Muscle layer of duodenum (tissue), 2 donors: ENCODE results near the gene S1PR1.
A peak's percentile ranks its signal among the peaks of the same experiment; 100 is the strongest.

Experiments used
- H3K27ac ChIP-seq: one replicate; pipeline ENCODE4 v1.7.0; 2013; ENCODE audit warnings: mild to moderate bottlenecking, low read length
- H3K27me3 ChIP-seq: one replicate; pipeline ENCODE4 v1.7.0; 2013; ENCODE audit warnings: low read depth, mild to moderate bottlenecking, control low read depth, low read length
- H3K36me3 ChIP-seq, 2 donors: one replicate each; pipeline ENCODE4 v1.7.0; 2013; ENCODE audit warnings: low read length in 2 of 2, control low read depth in 1 of 2, mild to moderate bottlenecking in 1 of 2; ENCODE audit not compliant: insufficient read depth in 2 of 2, control insufficient read depth in 1 of 2
- H3K4me1 ChIP-seq, 2 donors: one replicate each; pipeline ENCODE4 v1.7.0; 2013; ENCODE audit warnings: low read length in 2 of 2, mild to moderate bottlenecking in 2 of 2, control low read depth in 1 of 2, moderate library complexity in 1 of 2; ENCODE audit not compliant: insufficient read depth in 2 of 2, control insufficient read depth in 1 of 2
- H3K4me3 ChIP-seq, 2 donors: one replicate each; pipeline ENCODE4 v1.7.0; 2013; ENCODE audit warnings: low read length in 2 of 2, low read depth in 1 of 2, mild to moderate bottlenecking in 1 of 2
- H3K9me3 ChIP-seq, 2 donors: one replicate each; pipeline ENCODE4 v1.7.0; 2013; ENCODE audit warnings: low read length in 2 of 2, control low read depth in 1 of 2, mild to moderate bottlenecking in 1 of 2; ENCODE audit not compliant: control insufficient read depth in 1 of 2
- donor health status: healthy.

The S1PR1 gene

DNA sequence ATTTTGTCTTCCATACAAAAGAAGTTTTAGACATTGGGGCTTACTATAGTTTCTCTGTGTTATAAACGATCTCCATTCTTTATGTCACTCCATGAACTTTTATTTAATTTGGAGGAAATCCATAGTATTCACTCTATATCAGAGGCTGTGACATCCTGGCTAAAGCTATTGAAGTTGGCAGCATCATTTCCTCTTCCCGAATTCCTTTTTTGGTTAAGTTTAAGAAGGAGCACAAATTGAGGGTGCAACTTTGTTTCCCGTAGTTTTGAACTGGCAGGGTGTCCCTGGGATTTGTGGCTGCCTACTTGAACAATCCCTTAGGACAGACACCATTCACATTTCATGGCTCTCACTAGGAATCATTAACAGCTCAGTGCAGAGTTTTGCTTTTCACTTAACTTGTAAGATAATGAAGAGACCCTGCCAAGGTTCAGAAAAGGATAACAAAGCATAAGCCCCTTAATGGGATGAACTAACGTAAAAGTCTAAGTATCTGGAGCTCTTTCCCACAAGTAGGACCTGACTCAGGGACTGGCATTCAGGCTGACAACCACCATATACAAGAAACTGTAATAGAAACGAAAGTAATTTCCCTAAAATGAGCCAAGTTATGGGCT, 13.9 kb downstream of the S1PR1 start:
- no peaks in the 10 kb centered on the region for H3K36me3 ChIP-seq
- no peak overlapping the region for H3K4me3 ChIP-seq
- no peaks in the 10 kb centered on the region for H3K4me1 ChIP-seq
- H3K9me3 ChIP-seq = no peaks in the 10 kb centered on the region
- H3K27ac ChIP-seq = no peak overlapping the region
- no peaks in the 10 kb centered on the region for H3K27me3 ChIP-seq

DNA sequence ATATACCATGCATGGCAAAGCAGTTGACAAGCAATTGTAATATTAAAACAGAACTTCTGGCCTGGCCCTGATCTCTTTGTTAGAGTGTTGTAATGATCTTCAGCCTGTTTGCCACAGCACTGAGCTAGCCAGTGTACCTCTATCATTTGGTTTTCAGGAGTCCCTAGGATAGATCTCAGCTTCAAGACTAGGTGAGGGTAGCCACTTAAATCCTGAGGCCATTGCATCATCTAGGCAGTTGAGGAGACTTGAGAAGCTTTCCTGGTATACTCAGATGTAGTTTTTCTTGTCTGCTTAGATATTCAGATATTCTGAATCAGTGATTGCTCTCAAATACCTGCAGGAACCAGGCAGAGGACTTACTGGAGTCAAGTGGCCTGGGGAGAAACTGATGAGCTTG, 14.7 kb downstream of the S1PR1 start:
- no peaks in the 10 kb centered on the region for H3K4me1 ChIP-seq
- H3K9me3 ChIP-seq = no peaks in the 10 kb centered on the region
- H3K4me3 ChIP-seq = no peak overlapping the region
- H3K36me3 ChIP-seq = no peaks in the 10 kb centered on the region
- H3K27me3 ChIP-seq = no peaks in the 10 kb centered on the region
- H3K27ac ChIP-seq = no peak overlapping the region

DNA sequence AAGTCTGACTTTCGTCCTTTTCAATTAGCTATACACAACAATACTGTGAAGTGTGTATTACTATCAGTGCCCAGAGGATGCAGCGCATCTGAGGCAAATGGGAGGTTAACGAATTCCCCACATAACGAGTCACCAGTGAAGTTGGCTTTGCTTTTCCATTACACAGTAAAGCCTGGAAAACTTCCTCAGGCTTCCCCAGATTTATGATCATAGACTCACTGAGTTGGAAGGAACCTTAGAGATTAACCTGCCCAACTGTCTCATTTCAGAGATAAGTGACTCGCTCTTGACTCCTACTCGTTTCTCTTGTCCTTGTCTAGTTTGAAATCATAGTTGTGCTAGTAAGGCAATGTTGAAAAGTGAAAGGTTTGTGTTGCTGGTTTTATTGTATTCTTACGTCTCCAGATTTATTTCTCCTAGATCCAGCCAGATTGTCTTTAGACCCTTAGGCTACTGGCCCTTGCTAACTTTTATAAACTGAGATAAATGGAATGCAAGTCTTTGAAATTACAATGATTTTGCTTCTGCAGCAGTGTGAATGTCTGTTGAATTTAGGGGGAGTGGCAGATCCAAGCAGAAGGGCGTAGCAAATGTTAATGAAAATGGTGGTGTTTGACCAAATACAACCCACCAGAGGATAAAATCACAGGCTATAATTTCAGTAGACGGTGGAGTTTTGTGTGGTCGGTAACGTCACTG, 17.3 kb downstream of the S1PR1 start:
- Histone ChIP-seq H3K9me3 (no peaks in the 10 kb centered on the region), H3K27ac (no peak overlapping the region), H3K4me3 (no peak overlapping the region), H3K27me3 (no peaks in the 10 kb centered on the region), H3K4me1 (no peaks in the 10 kb centered on the region), H3K36me3 (no peaks in the 10 kb centered on the region)

DNA sequence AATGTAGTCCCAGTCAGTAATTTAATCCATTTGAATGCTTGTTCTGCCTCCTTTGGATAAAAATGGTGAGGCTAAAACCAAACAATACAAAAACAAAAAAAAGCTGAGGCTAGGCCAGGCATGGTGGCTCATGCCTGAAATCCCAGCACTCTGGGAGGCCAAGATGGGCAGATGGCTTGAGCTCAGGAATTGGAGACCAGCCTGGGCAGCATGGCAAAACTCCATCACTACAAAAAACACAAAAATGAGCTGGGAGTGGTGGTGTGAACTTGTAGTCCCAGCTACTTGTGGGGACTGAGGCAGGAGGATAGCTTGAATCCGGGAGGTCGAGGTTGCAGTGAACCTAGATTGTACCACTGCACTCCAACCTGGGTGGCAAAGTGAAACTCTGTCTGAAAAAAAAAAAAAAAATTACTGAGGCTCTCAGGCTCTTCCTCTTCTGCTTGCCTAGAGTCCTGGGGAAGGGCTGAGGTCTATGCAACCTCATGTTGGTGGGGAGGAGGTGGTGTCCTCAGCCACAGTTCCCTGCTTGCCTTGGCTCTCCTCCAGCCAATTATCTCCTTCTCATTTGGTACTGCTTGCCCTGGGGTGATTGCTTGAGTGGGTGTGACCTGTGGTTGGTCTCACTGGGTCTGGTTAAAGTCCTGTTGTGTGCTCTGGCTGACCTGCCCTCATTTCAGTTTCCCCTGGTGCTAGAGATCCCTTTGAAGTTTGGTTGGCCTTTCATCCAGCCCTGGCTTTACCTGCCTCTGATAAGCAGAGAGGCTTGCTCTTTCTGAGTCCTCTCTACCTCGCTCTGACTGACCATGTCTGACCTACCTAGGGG, 20.9 kb downstream of the S1PR1 start:
- Histone ChIP-seq H3K4me1 (peaks cover 0 to 4% of the 10 kb centered on the region in 2 donors), H3K27me3 (no peaks in the 10 kb centered on the region), H3K36me3 (no peaks in the 10 kb centered on the region), H3K27ac (no peak overlapping the region), H3K4me3 (no peak overlapping the region), H3K9me3 (no peaks in the 10 kb centered on the region)

- Histone ChIP-seq H3K27ac (peak overlapping the region; percentile 27), H3K9me3 (no peaks in the 10 kb centered on the region), H3K4me3 (no peak overlapping the region), H3K36me3 (no peaks in the 10 kb centered on the region), H3K4me1 (peaks cover 0 to 4% of the 10 kb centered on the region in 2 donors), H3K27me3 (no peaks in the 10 kb centered on the region)
These were observed 22.9 kb downstream of the S1PR1 start for GRCh38 chr1:101259744-101260148.

DNA sequence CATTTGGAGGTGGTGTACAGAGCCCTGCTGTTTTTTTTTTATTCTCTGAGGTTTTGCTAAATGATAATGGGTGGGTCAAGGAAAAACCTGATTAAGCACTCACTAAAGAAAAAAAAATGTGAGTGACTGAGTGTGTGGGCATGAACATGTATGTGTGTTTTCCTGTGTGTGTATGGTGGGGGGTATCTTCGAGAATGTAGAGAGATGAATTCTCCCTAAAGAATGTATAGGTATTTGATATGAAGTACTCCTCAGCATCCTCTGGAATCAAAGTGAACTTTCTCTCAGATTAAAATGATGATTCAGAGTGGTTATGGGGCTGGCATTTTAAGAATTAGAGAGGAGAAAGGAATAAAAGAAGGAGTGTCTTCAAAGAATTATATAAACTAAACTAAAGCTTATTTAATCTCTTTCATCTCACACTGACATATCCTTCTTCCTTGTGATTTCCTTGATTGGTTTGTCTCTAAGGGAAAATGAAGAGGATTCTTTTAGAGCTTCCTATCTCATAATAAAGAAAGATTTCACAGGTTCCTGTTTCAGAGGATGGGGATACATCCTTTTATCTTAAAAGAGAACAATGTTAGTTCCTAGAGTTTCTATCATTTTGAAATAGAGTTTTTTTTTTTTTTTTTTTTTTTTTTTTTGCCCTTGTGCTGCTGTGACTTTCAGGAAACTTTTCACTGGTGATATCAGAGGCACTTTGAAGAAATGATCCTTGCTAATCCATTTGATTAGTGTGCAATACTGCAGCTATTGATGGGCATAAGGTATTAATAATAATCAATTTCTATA, 23.9 kb downstream of the S1PR1 start:
- no peak overlapping the region for H3K27ac ChIP-seq
- H3K4me3 ChIP-seq = no peak overlapping the region

DNA sequence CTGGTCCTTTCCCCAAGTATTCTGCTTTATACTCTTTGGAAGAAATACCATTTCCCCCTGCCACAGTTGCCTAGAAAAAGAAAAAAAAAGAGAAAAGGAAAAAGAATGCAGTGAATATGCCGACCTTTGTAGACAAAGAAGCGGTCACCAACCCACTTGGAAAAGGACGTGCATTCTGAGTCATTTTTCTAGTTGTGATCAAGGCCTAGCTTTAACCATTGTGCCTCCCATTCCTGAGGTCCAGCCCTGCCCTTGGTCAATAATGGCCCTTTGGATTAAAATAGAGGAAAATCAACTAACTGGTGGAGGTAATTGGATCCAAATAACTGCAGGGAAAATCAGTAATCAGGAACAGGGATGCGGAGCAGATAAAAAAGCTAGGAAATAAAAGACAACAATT, 24.8 kb downstream of the S1PR1 start:
- Histone ChIP-seq H3K36me3 (no peaks in the 10 kb centered on the region), H3K27me3 (no peaks in the 10 kb centered on the region), H3K27ac (no peak overlapping the region), H3K4me3 (no peak overlapping the region), H3K9me3 (no peaks in the 10 kb centered on the region), H3K4me1 (peaks cover 0 to 4% of the 10 kb centered on the region in 2 donors)

More for the DNA sequence above, 23.9 kb downstream of the S1PR1 start:
- Histone ChIP-seq H3K27me3 (no peaks in the 10 kb centered on the region), H3K9me3 (no peaks in the 10 kb centered on the region), H3K4me1 (peaks cover 0 to 4% of the 10 kb centered on the region in 2 donors), H3K36me3 (no peaks in the 10 kb centered on the region)

- H3K27ac ChIP-seq = no peak overlapping the region
- H3K4me3 ChIP-seq = no peak overlapping the region
- H3K36me3 ChIP-seq = no peaks in the 10 kb centered on the region
- peaks cover 0 to 4% of the 10 kb centered on the region in 2 donors for H3K4me1 ChIP-seq
- H3K9me3 ChIP-seq = no peaks in the 10 kb centered on the region
- H3K27me3 ChIP-seq = no peaks in the 10 kb centered on the region
These were observed 25.2 kb downstream of the S1PR1 start for GRCh38 chr1:101262060-101262459.

- Histone ChIP-seq H3K27ac (no peak overlapping the region), H3K9me3 (no peaks in the 10 kb centered on the region), H3K36me3 (no peaks in the 10 kb centered on the region), H3K4me3 (no peak overlapping the region), H3K27me3 (no peaks in the 10 kb centered on the region), H3K4me1 (peaks cover 0 to 4% of the 10 kb centered on the region in 2 donors)
These were observed 26.0 kb downstream of the S1PR1 start for GRCh38 chr1:101262630-101263348.

DNA sequence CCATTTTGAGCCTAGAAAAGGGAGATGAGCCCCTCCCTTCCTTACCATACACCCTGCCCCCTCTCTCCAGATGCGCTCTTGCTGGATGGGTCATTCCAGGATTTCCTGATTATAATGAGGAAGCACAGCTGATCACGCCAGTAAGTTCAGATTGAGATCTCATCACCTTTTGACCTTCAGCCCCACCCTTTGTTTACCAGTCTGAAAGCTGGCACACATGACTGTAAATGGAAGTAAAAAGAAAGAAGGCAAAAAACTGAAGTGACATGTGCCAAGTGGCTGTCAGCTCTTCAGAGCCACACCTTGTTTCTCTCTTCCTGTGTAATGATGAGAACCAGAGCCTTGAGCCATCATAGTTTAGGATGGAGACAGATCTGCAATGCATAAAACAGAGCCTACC, 27.9 kb downstream of the S1PR1 start:
- H3K36me3 ChIP-seq = no peaks in the 10 kb centered on the region
- no peak overlapping the region for H3K4me3 ChIP-seq
- H3K4me1 ChIP-seq = peaks cover 0 to 4% of the 10 kb centered on the region in 2 donors
- H3K9me3 ChIP-seq = no peaks in the 10 kb centered on the region
- no peak overlapping the region for H3K27ac ChIP-seq
- H3K27me3 ChIP-seq = no peaks in the 10 kb centered on the region
